GM12878 (cell line): ENCODE results near the gene SNAPC2. TPM values are rescaled to one million over a fixed set of nuclear protein-coding genes. Genes with fewer than 3 reads are reported as not detected.
A peak's percentile ranks its signal among the peaks of the same experiment; 100 is the strongest.

Experiments used
- CBX3 ChIP-seq: fragments of 200-600 bp; sonication (generic); IDR thresholded peaks from 2 replicates; pipeline ENCODE4 v1.6.1; 2016; ENCODE audit warnings: low read depth, borderline replicate concordance
- CHD4 ChIP-seq: fragments of 200-600 bp; sonication (generic); IDR thresholded peaks from 2 replicates; pipeline ENCODE4 v1.6.1; 2016; ENCODE audit warnings: mild to moderate bottlenecking
- CTCF ChIP-seq, 3 experiments: IDR thresholded peaks in 2 of 3; conservative IDR thresholded peaks in 1 of 3; 2 replicates each; pipeline ENCODE4 v1.5.1; 2011; ENCODE audit warnings: low read depth in 3 of 3, low read length in 3 of 3, mild to moderate bottlenecking in 3 of 3, control low read depth in 2 of 3, moderate library complexity in 2 of 3, inconsistent platforms in 1 of 3, mixed read lengths in 1 of 3; ENCODE audit not compliant: control insufficient read depth in 2 of 3, insufficient read depth in 1 of 3; ENCODE audit errors: extremely low read depth in 1 of 3
- CUX1 ChIP-seq: IDR thresholded peaks from 2 replicates; pipeline ENCODE4 v1.6.1; 2012; ENCODE audit warnings: improper control_type of control experiment, low read depth, low read length; ENCODE audit not compliant: insufficient replicate concordance
- EGR1 ChIP-seq, 2 experiments: IDR thresholded peaks; 1 replicate in 1 of 2; 2 replicates in 1 of 2; pipeline ENCODE4 v1.6.1; 2011 to 2012; ENCODE audit warnings: low read depth in 2 of 2, low read length in 2 of 2, borderline replicate concordance in 1 of 2, mild to moderate bottlenecking in 1 of 2, moderate library complexity in 1 of 2
- MYB ChIP-seq: fragments of 150-350 bp; IDR thresholded peaks from 2 replicates; pipeline ENCODE4 v1.6.1; 2014; ENCODE audit warnings: mild to moderate bottlenecking, low read depth, low read length, borderline replicate concordance
- RELB ChIP-seq: fragments of 450-650 bp; IDR thresholded peaks from 2 replicates; pipeline ENCODE4 v1.6.1; 2017; ENCODE audit warnings: low read depth, mild to moderate bottlenecking, moderate library complexity
- SIN3A ChIP-seq: IDR thresholded peaks from 2 replicates; pipeline ENCODE4 v1.6.1; 2012; ENCODE audit warnings: low read depth, low read length, improper control_type of control experiment
- SUZ12 ChIP-seq: fragments of 200-600 bp; sonication (generic); IDR thresholded peaks from one replicate; pipeline ENCODE4 v1.6.1; 2018; ENCODE audit warnings: antibody characterized with exemption, mild to moderate bottlenecking; ENCODE audit not compliant: unreplicated experiment
- ZBTB4 ChIP-seq: fragments of 450-650 bp; formaldehyde crosslinking; IDR thresholded peaks from 2 replicates; pipeline ENCODE4 v1.4.0; 2022; ENCODE audit warnings: mild to moderate bottlenecking, moderate library complexity
- ZNF622 ChIP-seq: fragments of 450-650 bp; IDR thresholded peaks from 2 replicates; pipeline ENCODE4 v1.6.1; 2017; ENCODE audit warnings: mild to moderate bottlenecking, inconsistent platforms
- polyA plus RNA-seq, 11 experiments: library from polyadenylated mRNA; depleted of rRNA in 4 of 11; unstranded in 6 of 11; stranded (reverse) in 5 of 11; fragments of >200 nt; fragmentation: Nextera tagmentation in 4 of 11; fragmentation: Illumina TruSeq in 1 of 11; extraction: Ambion mirVana in 4 of 11; extraction: Trizol in 1 of 11; gene quantifications; 1 replicate in 1 of 11; 2 replicates in 10 of 11; pipeline versions ENCODE4 v1.2.1 to v1.2.3, GENCODE V29; 2011 to 2016; ENCODE audit warnings: inconsistent platforms in 2 of 11, missing spikeins in 2 of 11, low read depth in 1 of 11
- total RNA-seq, 4 experiments: library from RNA; depleted of rRNA in 3 of 4; stranded (reverse); fragments of >200 nt in 3 of 4; fragmentation: Illumina TruSeq in 1 of 4; extraction: Trizol in 1 of 4; gene quantifications; 2 replicates each; pipeline versions ENCODE4 v1.2.1 to v1.2.3, GENCODE V29; 2013 to 2021
- TF ChIP-seq, protein P1 (sequence below): fragments of 450-650 bp; IDR thresholded peaks from 2 replicates; pipeline ENCODE4 v1.6.1; 2018; ENCODE audit warnings: borderline replicate concordance, mild to moderate bottlenecking; ENCODE audit not compliant: partially characterized antibody

SNAPC2 gene
- total and polyA plus RNA-seq, 10 of the 15 experiments (the other 5 are each of a cell fraction or from before 2014, with no cell fraction given): 0.19 to 20.8 (median 12.6) TPM

GRCh38 chr19:7920519-7921301 lies 572 bp downstream of the SNAPC2 start (continued):
- no peak for TF ChIP-seq CUX1
- no peak for TF ChIP-seq CTCF (IDR thresholded peaks at IDR 0.05 in 2 of 3, conservative IDR thresholded peaks at IDR 0.05 in 1 of 3; ENCODE audit: control insufficient read depth in 2 of 3, extremely low read depth in 1 of 3, insufficient read depth in 1 of 3, low read depth in 3 of 3, low read length in 3 of 3)
- TF ChIP-seq RELB: 0 out of 2 replicates have a peak, but pooled peaks have one; percentile 14
- no peak for TF ChIP-seq MYB
- no peak for TF ChIP-seq ZNF622
- 0 out of 2 replicates have a peak, but pooled peaks have one; percentile 17 for TF ChIP-seq SIN3A
- no peak for TF ChIP-seq CBX3
- no peak for TF ChIP-seq CHD4
- TF ChIP-seq SUZ12: no peak
- TF ChIP-seq, protein P1, sequence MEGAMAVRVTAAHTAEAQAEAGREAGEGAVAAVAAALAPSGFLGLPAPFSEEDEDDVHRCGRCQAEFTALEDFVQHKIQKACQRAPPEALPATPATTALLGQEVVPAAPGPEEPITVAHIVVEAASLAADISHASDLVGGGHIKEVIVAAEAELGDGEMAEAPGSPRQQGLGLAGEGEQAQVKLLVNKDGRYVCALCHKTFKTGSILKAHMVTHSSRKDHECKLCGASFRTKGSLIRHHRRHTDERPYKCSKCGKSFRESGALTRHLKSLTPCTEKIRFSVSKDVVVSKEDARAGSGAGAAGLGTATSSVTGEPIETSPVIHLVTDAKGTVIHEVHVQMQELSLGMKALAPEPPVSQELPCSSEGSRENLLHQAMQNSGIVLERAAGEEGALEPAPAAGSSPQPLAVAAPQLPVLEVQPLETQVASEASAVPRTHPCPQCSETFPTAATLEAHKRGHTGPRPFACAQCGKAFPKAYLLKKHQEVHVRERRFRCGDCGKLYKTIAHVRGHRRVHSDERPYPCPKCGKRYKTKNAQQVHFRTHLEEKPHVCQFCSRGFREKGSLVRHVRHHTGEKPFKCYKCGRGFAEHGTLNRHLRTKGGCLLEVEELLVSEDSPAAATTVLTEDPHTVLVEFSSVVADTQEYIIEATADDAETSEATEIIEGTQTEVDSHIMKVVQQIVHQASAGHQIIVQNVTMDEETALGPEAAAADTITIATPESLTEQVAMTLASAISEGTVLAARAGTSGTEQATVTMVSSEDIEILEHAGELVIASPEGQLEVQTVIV: no peak
- TF ChIP-seq EGR1 (IDR thresholded peaks at IDR 0.05; ENCODE audit: borderline replicate concordance in 1 of 2, low read depth in 2 of 2, low read length in 2 of 2): peak in 1 of 2 experiments; percentile 99; a peak in 2 of 3 replicates
- TF ChIP-seq ZBTB4 (CRISPR knock-in tag): no peak
